HG03066 (cell line): ENCODE results near the gene SMAD2.
"Not testable (repeated sequence)": the region's sequence is repeated elsewhere in the genome, so short reads cannot be mapped to it uniquely, and the experiment has no call there.

Experiments
- ATAC-seq: cut with Tn5 transposase; IDR thresholded peaks from one replicate; pipeline ENCODE4 v1.9.1; 2021; ENCODE audit warnings: low read depth; ENCODE audit not compliant: unreplicated experiment

The SMAD2 gene

DNA sequence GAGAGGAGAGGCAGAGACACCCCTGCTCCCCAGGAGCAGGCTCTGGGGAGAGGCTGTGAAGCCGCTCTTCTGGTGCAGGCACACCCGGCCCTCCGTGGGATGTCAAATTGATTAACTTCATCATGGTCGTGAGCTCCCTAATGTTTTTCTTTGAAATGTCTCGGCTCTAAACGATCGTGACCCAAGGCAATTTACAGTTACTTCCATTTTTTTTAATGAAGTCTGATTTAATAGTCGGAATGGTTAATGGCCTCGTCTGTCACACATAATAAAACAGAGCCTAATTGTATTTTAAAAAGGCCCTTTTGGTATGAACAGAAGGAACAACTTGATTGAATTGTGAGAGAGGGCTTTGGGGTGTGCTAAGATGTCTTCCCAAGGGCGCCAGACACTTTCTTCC, 130.2 kb downstream of the SMAD2 start:
- ATAC-seq = no peak

DNA sequence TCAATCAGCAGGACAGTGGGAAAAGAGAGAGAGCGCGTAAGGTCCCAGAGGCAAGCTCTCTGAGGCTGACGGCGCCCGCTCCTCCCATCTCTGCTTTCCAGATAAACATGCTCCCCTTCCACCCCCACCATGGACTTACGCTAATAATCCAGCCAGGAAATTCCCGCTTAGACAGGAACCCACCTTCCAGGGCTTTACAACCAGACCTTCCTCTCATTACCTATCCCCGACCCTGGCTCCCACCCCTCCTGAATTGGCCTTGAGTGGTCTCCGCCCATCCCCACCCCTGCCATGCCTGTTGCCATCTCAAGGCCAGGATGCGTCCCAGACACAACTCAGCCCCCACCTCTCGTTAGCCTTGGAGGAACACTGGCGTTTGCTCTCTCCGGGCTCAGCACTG, 131.1 kb downstream of the SMAD2 start:
- no peak for ATAC-seq

DNA sequence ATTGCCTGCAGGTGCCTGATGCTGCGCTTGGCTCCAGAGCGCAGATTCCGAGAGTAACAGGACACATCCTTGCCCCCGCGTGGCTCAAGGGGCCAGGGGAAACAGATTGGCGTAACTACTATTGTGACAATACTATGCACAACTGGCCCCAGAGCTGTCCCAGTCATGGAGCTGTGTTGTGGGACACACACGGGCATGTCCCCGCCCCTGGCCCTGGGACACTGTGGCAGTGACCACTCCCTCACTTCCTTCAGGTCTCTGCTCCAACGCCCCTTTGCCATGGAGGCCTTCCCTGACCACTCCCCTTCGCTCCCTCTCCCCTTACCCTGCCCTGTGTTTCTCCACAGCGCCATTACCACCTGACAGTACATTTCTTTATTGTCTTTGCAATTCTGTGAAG, 132.1 kb downstream of the SMAD2 start:
- ATAC-seq = no peak

DNA sequence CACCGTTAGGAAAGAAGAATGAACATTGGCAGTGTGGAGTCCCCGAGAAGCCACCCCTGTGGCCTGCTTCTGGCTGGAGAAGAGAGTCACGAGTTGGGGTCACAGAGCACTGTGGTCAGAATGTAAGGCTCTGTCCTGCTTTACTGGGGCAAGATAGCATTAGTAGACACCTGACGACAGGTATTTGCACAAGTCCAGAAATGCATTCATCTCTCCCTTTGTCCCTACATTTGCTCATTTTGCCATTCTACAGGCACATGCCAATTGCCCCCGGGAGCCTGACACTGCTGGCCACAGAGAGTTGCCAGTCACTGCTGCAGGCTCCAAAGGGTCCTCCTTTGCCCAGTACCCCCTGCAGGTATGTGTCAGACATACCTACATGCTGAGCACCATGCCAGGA, 133.3 kb downstream of the SMAD2 start:
- ATAC-seq = no peak

DNA sequence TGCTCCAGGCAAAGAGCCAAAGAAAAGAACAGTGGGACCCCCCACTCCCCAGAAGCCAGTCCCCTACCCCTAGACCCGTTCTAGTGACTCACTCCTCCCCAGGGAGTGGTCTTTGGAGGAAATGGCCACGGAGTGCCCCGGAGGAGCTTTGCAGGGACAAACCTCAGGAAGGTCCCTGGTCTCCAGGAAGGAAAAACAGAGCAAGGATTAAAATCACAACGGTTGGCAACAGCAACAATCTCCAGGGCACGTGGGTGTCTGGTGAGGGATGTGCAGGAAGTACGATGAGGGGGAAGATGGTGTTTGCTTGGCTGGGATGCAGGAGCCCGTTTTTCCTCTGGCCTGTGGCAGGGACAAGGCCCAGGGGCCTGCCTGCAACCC, 135.0 kb downstream of the SMAD2 start:
- ATAC-seq = no peak

DNA sequence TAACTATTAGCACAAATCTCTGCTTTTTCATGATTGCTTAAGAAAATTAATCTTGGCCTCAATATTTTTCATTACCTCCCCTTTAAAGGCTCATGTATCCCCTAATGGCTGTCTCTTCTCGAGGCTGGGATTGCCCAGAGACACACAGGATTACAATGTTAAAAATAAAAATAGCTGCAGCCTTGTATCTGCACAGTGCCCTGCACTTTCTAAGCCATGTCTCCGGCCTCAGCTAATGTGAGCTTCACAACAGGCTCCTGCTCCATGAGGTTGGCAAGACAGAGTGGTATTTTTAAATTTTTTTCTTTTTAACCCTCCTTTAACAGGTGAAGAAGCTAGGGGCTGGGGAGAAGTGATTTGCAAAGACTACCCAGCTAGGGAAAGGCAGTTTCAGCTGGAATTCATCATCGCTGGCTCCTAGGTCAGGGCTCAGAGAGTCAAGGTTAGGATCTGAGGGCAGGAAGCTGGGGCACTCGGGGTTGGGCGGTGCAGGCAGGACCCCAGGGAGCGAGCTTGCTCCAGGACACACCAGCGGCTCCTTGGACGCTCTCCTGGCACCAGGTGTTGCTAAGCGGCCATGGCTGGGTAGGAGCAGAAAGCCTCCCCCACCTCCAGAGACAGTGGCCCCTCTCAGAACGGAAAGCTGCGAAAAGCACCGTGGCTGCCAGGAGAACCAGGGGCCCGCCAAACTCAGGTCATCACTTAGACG, 135.6 kb downstream of the SMAD2 start:
- no peak for ATAC-seq

DNA sequence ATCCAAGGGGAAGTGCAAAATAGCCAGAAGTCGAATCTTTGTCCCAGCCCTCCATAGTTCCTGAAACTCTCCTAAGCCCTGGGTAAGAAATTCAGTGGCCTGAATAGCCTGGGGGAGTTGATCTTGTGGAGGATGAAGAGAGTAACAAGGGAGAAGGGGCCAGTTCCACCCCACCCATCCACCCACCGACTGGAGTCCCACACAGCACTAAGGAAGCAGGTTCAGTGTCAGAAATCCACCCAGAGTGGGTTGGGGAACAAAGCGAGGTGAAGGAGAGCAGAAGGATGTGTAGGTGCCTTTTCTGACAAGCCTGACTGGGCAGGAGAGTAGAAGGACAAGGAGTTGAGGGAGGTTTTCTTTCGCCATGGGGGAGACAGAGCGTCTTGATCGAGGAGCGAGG, 136.8 kb downstream of the SMAD2 start:
- ATAC-seq = no peak

DNA sequence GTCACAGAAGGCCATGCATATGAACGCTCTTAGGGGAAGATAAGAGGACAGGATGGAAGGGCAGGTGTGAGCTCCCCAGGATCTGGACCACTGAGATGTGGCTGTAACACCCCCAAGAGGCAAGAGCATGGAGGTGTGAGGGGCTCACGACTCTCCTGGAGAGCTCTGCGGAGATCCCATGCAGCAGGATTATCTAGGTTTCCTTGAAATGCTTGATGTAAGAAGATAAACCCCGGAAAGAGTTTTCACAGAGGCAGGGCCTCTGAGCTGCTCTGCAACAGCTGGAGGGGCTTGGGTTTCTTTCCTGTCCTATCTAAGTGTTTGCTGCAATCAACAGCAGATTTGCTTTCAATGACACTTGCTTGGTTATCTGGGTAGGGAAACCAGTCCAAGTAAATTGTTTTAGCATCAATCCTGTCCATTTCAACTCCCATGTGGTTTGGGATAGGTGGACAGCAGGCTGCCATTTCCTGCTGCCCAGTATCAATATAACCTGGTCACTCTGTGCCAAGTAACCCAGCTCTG, 138.9 kb downstream of the SMAD2 start:
- ATAC-seq = no peak

DNA sequence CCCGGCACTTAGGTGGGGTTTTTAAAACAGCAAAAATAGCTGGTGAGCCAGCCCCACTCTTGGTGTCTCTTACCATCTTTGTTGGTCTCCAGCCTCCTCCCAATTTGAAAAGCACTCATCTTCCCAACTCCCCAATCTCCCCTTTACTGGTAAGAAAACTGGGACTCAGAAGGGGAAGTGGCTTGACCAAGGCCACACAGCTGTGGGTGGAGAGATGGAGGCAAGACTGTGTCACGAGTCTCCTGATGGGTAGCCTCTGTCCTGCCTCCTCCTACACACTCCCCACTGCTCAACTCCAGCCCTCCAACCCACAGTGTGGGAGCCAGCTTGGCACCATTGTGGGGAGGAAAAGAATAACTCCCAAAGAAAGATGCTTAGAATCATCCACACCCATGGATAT, 140.4 kb downstream of the SMAD2 start:
- no peak for ATAC-seq

DNA sequence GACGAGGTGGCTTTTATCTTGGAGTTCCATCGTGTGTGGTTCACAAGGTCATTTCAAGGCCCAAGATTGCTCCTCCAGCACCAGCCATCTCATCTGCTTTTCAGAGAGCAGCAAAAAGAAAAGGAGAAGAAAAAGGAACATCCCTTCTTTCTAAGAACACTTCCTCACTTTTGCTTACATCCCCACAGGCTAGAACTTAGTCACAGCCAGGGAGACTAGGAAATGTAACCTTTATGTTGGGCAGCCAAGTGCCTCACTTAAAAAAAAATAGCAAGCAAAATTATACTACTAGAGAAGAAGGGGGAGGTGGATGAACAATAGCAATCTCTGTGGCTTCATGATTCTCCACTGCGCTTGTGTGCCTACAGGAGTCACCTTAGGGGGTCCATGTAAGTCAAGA, 141.8 kb downstream of the SMAD2 start:
- ATAC-seq = no peak

DNA sequence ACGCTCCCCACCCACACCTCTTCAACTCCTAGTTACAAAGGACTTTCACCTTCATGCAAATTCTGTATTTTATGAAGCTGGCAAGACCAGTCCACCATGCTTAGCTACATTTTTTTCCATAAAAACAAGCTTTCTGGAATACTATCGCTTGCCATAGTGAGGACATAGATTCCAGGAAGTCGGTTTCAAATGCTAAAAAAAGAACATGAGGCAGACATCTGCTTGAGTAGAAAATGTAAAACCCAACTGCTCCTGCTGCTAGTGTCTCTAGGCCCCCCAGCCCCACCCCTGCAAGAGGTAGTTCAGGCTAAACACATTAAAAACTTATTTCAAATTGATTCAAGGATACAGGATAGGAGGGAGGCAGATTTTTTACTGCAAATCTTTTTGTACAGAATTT, 148.9 kb downstream of the SMAD2 start:
- ATAC-seq = no peak

DNA sequence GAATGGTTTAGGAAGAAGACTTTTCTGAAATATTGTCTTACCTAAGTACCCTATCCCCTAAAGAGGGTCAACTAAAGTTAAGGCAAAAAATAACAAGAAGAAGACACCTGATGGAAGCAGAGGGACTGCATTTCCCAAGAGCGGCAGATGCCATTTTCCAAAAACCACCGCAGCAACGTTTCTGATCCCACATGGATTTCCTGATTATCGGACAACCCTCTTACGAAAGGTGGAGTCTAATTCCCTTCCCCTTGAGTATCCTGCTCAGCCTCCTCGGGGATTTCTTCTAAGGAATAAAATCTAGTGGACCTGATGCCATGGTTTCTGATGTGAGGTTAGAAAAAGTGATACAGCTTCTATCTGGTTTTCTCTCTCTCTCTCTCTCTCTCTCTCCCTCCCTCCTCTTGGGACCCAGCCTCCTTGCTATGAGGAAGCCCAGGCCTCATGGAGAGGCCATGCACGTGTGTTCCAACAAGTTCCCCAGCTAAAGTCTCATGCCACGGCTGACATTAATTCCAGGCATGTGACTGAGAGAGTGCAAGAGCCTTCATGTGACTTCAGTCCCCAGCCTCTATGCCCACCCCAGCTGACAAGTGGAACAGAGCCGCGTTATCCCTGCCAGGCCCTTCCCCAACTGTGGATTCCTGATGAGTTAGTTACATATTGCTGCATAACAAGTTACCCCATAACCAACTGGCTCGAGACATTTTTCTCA, 150.3 kb downstream of the SMAD2 start:
- no peak for ATAC-seq

DNA sequence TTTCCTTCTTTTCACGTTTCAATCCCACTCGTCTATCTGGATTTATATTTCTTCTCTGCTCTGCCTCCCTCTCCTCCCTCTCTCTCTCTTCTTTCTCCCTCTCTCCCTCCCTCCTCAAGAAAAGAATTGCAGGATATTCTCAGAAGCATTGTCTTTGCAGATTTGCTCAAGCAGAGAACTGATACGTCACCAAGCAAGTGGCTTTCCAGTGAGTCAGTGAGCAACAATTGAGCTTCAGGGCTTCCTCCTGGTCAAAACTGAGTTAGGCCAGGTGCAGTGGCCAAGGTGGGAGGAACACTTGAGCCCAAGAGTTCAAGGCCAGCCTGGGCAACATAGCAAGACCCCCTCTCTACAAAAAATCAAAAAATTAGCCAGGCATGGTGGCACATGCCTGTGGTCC, 151.1 kb downstream of the SMAD2 start:
- no peak for ATAC-seq

DNA sequence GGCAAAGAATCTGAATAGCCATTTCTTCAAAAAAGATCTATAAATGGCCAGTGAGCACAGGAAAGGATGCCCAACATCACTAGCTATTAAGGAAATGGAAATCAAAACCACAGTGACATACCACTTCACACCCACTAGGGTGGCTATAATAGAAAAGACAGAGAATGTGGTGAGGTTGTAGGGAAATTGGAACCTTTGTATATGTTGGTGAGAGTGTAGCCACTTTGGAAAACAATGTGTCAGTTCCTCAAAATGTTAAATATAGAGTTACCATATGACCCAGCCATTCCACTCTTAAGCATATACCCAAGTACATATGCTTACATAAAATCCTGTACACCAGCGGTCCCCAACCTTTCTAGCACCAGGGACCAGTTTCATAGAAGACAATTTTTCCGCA, 152.8 kb downstream of the SMAD2 start:
- no peak for ATAC-seq

DNA sequence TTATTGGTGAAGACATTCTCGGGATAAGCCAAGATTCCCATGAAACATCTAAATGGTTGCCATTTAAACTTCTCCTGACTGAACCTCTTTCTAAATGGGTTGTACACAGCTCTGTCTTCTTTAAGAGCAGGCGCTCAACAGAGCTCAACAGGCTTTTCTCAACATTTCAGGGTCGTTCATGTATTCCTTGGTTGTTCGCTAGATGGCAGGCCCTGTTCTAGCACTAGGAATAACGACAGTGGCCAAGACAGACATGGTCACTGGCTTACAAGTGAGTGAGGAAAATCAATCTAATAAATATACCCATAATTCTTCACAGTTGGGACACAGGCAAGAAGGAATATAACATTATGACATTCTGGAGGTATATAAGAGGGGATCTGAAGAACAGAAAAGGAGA, 154.5 kb downstream of the SMAD2 start:
- no peak for ATAC-seq

DNA sequence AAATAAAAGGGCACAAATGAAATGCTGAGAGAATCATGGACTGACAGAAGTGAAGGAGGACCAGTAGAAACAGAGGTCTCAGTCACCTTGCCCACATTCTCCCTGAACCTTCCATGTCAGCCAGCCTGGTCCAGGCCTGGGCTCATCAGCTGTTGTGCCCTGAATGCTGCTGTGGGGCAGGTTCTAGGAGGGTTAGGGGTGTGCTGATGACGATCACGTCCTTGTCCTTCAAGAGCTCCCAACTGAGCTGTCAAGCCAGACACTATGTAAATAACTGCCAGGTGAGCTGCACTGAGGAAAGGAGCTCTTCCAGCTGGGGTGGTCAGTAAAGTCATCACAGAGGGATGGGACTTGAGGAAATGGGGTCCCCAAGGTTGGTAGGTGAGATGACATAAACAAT, 156.5 kb downstream of the SMAD2 start:
- ATAC-seq = no peak

DNA sequence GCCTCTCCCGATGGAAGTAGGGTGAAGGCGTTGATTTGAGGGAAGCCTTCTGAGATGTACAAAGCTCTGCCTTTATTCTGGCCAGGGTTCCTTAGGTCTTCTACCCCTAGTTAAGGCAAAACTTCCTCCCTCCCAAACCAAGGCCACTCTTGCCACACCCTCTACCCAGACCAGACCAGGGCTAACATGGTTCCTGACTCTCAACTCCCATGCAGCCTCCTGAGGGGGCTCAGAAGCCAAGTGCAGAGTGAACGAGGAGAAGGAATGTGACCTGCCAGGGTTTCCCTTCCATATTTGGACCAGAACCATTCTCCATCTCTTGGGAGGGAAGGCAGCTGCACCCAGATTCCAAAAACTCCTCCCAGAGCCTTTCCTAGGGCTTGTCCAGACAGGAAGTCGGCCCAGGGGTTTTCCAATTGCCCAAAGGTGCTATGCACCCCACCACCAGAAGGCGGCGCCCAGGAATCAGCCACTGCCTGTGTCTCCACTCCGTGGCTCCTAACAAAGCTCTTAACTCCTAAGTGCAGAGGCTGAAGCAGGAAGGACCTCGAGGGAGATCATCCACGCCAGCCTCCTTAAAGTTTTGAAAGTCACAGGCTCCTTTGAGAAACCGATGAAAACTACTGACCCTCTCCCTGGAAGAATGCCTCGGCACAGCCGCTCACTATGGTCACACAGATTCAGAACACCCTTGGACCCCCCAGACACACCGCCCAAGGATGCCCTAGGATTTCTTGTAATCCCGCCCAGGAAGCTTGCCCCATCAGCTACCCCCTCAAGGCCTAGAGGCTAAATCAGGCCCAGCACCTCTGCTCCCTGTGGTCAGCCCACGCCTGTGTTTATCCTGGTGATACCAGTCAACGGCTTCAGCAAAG, 157.8 kb downstream of the SMAD2 start:
- ATAC-seq = no peak

DNA sequence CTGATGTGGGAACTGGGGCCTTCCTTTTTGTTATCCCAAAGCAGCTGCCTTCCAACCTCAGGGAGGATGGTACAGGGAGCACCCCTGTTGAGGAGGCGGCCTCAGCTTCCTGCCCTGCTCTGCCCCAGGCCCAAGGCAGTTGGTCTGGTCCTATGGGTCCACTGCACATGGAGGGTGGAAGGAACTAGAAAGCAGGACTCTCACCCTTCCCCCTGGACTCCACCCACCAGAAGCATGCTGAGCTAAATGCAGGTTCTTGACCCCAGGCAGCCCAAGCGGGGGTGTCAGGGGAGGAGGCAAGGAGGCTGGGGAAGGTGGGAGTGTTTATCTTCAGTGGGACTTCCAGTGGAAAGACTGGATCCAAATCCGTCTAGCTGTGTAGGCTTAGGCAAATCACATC, 158.5 kb downstream of the SMAD2 start:
- ATAC-seq = no peak

DNA sequence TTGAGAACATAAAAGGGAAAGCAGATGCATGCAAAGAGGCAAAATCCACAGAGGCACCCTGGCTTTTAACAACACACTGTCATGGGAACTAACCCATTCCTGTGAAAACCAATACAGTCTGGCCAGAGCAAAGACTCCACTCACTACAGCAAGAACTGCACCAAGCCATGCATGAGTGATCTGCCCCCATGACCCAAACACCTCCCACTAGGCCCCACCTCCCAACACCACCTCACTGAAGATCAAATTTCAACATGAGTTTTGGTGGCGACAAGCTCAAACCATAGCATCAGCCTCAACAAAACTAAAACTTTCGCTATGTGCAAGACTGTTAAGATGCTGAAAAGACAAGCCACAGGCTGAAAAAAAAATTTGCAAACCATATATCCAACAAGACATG, 162.8 kb downstream of the SMAD2 start:
- ATAC-seq = no peak

DNA sequence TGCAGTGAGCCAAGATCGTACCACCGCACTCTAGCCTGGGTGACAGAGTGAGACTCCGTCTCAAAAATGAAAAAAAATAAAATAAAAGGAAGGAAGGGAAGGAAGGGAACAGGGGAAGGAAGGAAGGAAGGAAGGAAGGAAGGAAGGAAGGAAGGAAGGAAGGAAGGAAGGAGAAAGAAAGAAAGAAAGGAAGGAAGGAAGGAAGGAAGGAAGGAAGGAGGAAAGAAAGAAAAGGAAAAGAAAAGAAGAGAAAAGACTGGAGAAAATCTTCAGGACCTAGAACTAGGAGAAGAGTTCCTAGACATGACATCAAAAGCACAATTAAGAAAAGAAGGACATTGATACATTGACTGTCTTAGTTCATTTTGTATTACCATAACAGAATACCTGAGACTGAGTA, 163.3 kb downstream of the SMAD2 start:
- not testable (repeated sequence) for ATAC-seq
